ENCODE results near the gene SRSF2.

SRSF2 gene

GRCh38 chr17:76737082-76737675 lies at the start of gene SRSF2:
TSS of gene SRSF2 (minus strand) at chr17:76737331. CDS start at chr17:76737160, 171 bp downstream.
- TF ChIP-seq, protein P1, sequence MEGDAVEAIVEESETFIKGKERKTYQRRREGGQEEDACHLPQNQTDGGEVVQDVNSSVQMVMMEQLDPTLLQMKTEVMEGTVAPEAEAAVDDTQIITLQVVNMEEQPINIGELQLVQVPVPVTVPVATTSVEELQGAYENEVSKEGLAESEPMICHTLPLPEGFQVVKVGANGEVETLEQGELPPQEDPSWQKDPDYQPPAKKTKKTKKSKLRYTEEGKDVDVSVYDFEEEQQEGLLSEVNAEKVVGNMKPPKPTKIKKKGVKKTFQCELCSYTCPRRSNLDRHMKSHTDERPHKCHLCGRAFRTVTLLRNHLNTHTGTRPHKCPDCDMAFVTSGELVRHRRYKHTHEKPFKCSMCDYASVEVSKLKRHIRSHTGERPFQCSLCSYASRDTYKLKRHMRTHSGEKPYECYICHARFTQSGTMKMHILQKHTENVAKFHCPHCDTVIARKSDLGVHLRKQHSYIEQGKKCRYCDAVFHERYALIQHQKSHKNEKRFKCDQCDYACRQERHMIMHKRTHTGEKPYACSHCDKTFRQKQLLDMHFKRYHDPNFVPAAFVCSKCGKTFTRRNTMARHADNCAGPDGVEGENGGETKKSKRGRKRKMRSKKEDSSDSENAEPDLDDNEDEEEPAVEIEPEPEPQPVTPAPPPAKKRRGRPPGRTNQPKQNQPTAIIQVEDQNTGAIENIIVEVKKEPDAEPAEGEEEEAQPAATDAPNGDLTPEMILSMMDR (IDR thresholded peaks at IDR 0.05; ENCODE audit: poor library complexity, severe bottlenecking), result no peak
- Histone ChIP-seq H3K9me3 (ENCODE audit: severe bottlenecking) (no peaks in the 10 kb centered on the region), H3K4me3 (ENCODE audit: severe bottlenecking) (peak within 1 kb of the TSS; percentile 96), H3K4me1 (ENCODE audit: insufficient read depth, poor library complexity, severe bottlenecking) (peaks cover 22% of the 10 kb centered on the region), H3K27ac (ENCODE audit: poor library complexity, severe bottlenecking) (peak within 1 kb of the TSS; percentile 88), H3K36me3 (ENCODE audit: low read depth) (peaks cover 62% of the 10 kb centered on the region), H3K27me3 (ENCODE audit: insufficient read depth, poor library complexity, severe bottlenecking) (no peaks in the 10 kb centered on the region)
- peak; percentile 70 for ATAC-seq (ENCODE audit: low read depth)
- peak; percentile 99 for DNase-seq (ENCODE audit: low spot score)

DNA sequence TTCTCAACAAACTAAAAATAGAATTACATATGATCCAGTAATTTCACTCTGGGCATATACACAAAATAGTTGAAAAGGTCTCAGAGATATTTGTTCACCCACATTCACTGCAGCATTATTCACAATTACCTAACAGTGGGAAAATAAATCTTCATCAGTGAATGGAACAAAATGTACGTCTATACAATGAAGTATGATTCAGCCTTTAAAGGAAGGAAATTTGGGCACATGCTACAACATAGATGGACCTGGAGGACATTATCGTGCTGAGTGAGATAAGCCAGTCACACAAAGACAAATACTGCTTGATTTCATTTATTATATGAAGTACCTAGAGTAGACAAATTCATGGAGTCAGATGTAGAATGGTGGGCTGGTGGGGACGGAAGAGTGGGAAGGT lies 47.8 kb upstream of the SRSF2 start:
- Histone ChIP-seq H3K27ac (ENCODE audit: poor library complexity, severe bottlenecking) (no peak overlapping the region), H3K4me1 (ENCODE audit: insufficient read depth, poor library complexity, severe bottlenecking) (no peaks in the 10 kb centered on the region)
- no peak for DNase-seq (ENCODE audit: low spot score)

DNA sequence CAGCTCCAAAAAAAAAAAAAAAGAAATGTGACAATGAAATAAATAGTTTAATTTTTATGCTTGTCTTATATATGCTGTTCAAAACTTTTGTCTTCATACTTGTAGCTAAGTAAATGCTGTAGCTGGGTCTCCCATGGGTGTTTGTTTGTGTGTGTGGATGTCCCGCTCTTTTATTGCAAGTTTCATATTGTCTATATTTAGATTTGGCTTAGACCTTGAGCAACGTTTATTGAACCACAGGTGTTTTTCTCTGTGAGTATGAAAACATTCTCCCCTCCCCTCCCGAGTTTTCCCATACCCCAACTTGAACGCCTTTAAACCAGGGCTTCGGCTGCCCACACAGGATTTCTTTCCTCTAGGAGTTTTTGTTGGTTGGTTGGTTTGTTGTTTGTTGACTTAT lies 46.0 kb upstream of the SRSF2 start:
- Histone ChIP-seq H3K4me3 (ENCODE audit: severe bottlenecking) (no peak overlapping the region), H3K4me1 (ENCODE audit: insufficient read depth, poor library complexity, severe bottlenecking) (no peaks in the 10 kb centered on the region), H3K36me3 (ENCODE audit: low read depth) (peaks cover 15% of the 10 kb centered on the region), H3K9me3 (ENCODE audit: severe bottlenecking) (no peaks in the 10 kb centered on the region), H3K27me3 (ENCODE audit: insufficient read depth, poor library complexity, severe bottlenecking) (no peaks in the 10 kb centered on the region), H3K27ac (ENCODE audit: poor library complexity, severe bottlenecking) (no peak overlapping the region)
- TF ChIP-seq, protein P1 (IDR thresholded peaks at IDR 0.05; ENCODE audit: poor library complexity, severe bottlenecking), result no peak
- DNase-seq (ENCODE audit: low spot score), result no peak
- no peak for ATAC-seq (ENCODE audit: low read depth)

More for the DNA sequence above, 47.8 kb upstream of the SRSF2 start:
- ATAC-seq (ENCODE audit: low read depth), result no peak
- peaks cover 9% of the 10 kb centered on the region; the same call in 1 of the 2 replicates for H3K36me3 ChIP-seq (ENCODE audit: low read depth)
- H3K27me3 ChIP-seq (ENCODE audit: insufficient read depth, poor library complexity, severe bottlenecking), result no peaks in the 10 kb centered on the region
- TF ChIP-seq, protein P1 (IDR thresholded peaks at IDR 0.05; ENCODE audit: poor library complexity, severe bottlenecking), result no peak
- no peaks in the 10 kb centered on the region for H3K9me3 ChIP-seq (ENCODE audit: severe bottlenecking)
- no peak overlapping the region for H3K4me3 ChIP-seq (ENCODE audit: severe bottlenecking)

DNA sequence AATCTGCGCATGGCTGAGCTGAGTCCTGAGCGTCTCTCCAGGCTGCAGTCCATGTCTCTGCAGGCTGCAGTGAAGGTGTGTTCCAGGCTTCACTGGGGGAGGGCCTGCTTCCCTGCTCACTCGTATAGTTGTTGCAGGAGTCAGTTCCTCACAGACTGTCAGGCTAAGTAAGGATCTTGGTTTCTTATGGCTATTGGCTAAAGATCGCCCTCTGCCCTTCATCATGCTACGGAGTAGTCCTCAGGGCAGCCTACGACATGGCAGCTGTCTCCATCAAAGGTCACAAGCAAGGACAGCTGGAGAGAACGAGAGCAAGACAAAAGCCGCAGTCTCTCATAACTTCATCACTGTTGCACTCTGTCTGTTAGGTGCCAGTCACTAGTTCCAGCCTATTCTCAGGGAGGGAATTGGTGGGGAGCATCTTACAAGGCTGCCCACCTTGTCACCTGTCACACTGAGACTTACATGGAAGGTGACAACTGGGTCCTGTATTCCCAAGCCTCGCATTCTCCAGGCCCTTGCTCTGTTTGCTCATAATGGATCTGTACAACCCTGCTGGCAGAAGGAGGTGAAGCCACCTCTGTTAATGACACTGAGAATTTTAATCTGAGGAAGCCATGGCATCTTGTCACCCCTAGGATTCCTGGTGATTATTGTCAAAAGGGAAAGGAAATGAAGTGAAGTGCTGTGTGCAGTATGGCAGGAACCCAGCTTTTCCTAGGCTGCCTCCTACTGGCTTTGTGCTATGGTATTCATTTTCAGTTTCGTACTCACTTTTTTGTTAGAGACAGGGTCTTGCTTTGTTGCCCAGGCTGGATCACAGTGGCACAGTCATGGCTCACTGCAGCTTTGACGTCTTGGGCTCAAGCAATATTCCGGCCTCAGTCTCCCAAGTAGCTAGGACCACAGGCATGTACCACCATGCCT lies 44.2 kb upstream of the SRSF2 start:
- Histone ChIP-seq H3K4me1 (ENCODE audit: insufficient read depth, poor library complexity, severe bottlenecking) (no peaks in the 10 kb centered on the region), H3K27ac (ENCODE audit: poor library complexity, severe bottlenecking) (no peak overlapping the region), H3K4me3 (ENCODE audit: severe bottlenecking) (no peak overlapping the region), H3K36me3 (ENCODE audit: low read depth) (peaks cover 27% of the 10 kb centered on the region), H3K27me3 (ENCODE audit: insufficient read depth, poor library complexity, severe bottlenecking) (no peaks in the 10 kb centered on the region), H3K9me3 (ENCODE audit: severe bottlenecking) (no peaks in the 10 kb centered on the region)
- DNase-seq (ENCODE audit: low spot score) (no peak), ATAC-seq (ENCODE audit: low read depth) (no peak)
- TF ChIP-seq, protein P1 (IDR thresholded peaks at IDR 0.05; ENCODE audit: poor library complexity, severe bottlenecking), result no peak
